Ishikawa (cell line): ENCODE data around the gene ADD3.
A peak's percentile ranks its signal among the peaks of the same experiment; 100 is the strongest.

Source experiments
- CREB1 ChIP-seq: IDR thresholded peaks from 2 replicates; pipeline ENCODE4 v1.6.1; 2012; ENCODE audit warnings: low read depth
- EGR1 ChIP-seq: IDR thresholded peaks from 2 replicates; pipeline ENCODE4 v1.6.1; 2012
- EP300 ChIP-seq: IDR thresholded peaks from 2 replicates; pipeline ENCODE4 v1.6.1; 2012; ENCODE audit warnings: borderline replicate concordance
- NFIC ChIP-seq: IDR thresholded peaks from 2 replicates; pipeline ENCODE4 v1.6.1; 2012
- RAD21 ChIP-seq: IDR thresholded peaks from 2 replicates; pipeline ENCODE4 v1.6.1; 2012; ENCODE audit warnings: low read depth
- TAF1 ChIP-seq: IDR thresholded peaks from 2 replicates; pipeline ENCODE4 v1.6.1; 2012; ENCODE audit warnings: low read depth, mild to moderate bottlenecking
- TCF12 ChIP-seq: IDR thresholded peaks from 2 replicates; pipeline ENCODE4 v1.6.1; 2012; ENCODE audit warnings: low read depth
- TEAD4 ChIP-seq: IDR thresholded peaks from 2 replicates; pipeline ENCODE4 v1.6.1; 2012
- TF ChIP-seq, protein P1 (sequence below): IDR thresholded peaks from 2 replicates; pipeline ENCODE4 v1.6.1; 2012
- TF ChIP-seq, protein P2 (sequence below): IDR thresholded peaks from 2 replicates; pipeline ENCODE4 v1.6.1; 2012; ENCODE audit warnings: low read depth, mild to moderate bottlenecking

DNA sequence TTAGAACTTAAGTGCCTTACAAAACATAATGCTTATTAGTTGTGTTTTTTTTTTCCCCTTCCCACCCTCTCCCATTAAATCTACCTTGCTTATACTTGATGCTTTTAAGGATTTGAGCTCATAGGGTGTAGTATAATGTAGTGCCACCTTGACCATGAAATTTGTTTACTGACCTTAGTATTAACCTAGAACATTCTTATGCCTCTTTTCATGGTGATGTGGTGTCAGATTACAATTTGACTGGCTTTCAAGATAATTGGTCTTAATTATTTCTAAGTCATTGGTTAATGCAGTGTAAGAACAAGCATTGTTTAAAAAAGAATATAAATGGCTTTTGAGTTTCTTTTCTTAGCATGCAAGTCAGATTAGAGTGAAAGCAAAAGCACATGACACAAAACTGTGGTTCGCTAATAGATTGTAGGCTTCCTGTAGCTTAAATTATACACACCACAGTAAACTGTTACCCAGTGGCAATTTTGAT lies 61.8 kb downstream of the ADD3 start:
- TF ChIP-seq, protein P1, sequence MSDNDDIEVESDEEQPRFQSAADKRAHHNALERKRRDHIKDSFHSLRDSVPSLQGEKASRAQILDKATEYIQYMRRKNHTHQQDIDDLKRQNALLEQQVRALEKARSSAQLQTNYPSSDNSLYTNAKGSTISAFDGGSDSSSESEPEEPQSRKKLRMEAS, result no peak; the same call in 1 of the 2 replicates
- TF ChIP-seq TCF12 (peak; percentile 26; the same call in 1 of the 2 replicates), EP300 (peak; percentile 15; the same call in 1 of the 2 replicates), EGR1 (no peak), NFIC (peak; percentile 59), TAF1 (no peak), TEAD4 (peak; percentile 36; the same call in 1 of the 2 replicates), RAD21 (no peak), CREB1 (no peak)
- TF ChIP-seq, protein P2, sequence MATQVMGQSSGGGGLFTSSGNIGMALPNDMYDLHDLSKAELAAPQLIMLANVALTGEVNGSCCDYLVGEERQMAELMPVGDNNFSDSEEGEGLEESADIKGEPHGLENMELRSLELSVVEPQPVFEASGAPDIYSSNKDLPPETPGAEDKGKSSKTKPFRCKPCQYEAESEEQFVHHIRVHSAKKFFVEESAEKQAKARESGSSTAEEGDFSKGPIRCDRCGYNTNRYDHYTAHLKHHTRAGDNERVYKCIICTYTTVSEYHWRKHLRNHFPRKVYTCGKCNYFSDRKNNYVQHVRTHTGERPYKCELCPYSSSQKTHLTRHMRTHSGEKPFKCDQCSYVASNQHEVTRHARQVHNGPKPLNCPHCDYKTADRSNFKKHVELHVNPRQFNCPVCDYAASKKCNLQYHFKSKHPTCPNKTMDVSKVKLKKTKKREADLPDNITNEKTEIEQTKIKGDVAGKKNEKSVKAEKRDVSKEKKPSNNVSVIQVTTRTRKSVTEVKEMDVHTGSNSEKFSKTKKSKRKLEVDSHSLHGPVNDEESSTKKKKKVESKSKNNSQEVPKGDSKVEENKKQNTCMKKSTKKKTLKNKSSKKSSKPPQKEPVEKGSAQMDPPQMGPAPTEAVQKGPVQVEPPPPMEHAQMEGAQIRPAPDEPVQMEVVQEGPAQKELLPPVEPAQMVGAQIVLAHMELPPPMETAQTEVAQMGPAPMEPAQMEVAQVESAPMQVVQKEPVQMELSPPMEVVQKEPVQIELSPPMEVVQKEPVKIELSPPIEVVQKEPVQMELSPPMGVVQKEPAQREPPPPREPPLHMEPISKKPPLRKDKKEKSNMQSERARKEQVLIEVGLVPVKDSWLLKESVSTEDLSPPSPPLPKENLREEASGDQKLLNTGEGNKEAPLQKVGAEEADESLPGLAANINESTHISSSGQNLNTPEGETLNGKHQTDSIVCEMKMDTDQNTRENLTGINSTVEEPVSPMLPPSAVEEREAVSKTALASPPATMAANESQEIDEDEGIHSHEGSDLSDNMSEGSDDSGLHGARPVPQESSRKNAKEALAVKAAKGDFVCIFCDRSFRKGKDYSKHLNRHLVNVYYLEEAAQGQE, result no peak
